HG02588 (cell line): ENCODE data around the gene CBFA2T2.
"Not testable (repeated sequence)": the region's sequence is repeated elsewhere in the genome, so short reads cannot be mapped to it uniquely, and the experiment has no call there.

Source experiments
- ATAC-seq: cut with Tn5 transposase; IDR thresholded peaks from one replicate; pipeline ENCODE4 v1.9.1; 2021; ENCODE audit warnings: mild to moderate bottlenecking, moderate library complexity; ENCODE audit not compliant: unreplicated experiment

Gene CBFA2T2

GRCh38 chr20:33470457-33470856, 19.4 kb upstream of the CBFA2T2 start:
- no peak for ATAC-seq

- no peak for ATAC-seq
Observed at GRCh38 chr20:33470866-33471265, 19.0 kb upstream of the CBFA2T2 start.

DNA sequence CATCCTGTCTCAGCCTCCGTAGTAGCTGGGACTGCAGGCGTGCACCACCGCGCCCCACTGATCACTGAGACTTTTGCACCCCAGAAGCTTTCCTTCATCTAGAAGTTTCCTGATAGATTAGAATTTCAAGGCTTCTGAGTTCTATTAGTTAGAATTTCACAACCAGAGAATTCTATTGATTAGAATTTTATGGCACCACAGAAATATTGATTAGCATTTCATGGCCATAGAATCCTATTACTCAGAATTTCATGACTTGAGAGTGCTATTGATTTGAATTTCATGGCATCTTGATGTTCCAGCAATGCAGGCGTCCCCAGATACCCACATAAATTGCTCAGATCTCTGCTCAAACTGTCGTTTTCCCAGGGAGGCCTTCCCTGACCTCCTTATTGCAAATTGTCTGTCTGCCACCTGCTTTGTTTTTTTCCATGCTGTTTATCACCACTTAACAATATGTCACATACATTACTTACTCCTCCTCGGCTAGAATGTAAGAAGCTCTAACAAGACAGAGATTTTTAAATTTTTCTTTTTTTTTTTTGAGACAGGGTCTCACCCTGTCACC, 16.9 kb upstream of the CBFA2T2 start:
- no peak for ATAC-seq

DNA sequence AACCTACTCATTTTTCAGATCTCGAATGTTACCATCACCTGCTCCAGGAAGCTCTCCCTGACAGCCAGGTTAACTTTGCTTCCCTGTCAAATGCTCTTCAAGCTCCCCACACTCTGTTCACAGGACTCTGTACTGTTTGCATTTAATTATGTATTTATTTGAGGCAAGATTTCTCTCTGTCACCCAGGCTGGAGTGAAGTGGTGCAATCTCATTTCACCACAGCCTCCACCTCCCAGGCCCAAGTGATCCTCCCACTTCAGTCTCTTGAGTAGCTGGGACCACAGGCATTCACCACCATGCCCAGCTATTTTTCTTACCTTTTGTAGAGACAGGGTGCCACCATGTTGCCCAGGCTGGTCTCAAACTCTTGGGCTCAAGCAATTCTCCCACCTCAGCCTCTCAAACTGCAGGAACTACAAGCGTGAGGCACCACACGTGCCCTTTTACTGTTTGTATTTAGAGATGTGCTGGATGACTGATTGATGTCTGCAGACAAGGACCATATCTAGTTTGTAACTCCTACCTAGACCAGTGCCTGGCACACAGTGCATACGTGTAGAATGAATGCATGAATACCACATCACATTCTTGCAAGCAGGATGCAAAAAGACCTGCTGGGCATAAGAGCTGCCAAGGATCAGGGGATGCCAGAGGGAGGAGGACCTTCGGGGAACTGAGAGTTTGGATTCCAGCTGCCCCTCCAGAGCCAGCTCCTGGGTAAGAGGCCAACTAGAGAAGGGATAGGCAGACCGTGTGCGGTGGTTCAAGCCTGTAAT, 15.6 kb upstream of the CBFA2T2 start:
- ATAC-seq: no peak

DNA sequence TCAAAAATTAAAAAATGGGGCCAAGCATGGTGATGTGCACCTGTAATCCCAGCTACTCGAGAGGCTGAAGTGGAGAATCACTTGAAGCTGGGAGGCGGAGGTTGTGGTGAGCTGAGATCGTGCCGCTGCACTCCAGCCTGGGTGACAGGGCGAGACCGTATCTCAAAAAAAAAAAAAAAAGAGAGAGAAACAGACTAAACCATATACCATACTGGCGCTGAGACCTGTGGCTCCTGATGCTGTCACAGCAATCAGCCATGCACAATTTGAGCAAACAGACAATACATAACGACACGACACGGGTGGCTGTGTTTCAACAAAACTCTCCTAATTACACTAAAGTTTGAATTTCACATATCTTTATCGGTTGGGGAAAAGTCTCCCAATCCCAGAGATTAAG, 14.9 kb upstream of the CBFA2T2 start:
- ATAC-seq: no peak

GRCh38 chr20:33475381-33476152, 14.3 kb upstream of the CBFA2T2 start:
- ATAC-seq: no peak

GRCh38 chr20:33477386-33478234, 12.3 kb upstream of the CBFA2T2 start:
- ATAC-seq: no peak

DNA sequence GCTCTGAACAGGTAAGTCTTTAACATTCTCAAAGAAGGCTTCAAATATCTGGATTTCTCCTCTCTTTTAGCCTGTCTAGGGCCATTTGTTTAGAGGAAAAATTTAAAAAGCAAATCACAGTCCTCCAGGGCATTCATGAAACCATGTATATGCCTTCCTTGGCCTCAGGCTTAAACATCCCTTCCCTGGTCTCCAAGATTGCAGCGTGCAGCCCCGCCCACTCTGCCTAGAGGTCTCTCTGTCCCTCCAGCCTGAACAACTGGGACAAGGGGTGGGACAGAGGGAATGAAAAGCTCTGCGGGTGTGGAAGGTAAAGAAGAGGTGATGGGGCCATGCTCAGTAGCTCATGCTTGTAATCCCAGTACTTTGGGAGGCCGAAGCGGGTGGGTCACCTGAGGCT, 9.8 kb upstream of the CBFA2T2 start:
- no peak for ATAC-seq

DNA sequence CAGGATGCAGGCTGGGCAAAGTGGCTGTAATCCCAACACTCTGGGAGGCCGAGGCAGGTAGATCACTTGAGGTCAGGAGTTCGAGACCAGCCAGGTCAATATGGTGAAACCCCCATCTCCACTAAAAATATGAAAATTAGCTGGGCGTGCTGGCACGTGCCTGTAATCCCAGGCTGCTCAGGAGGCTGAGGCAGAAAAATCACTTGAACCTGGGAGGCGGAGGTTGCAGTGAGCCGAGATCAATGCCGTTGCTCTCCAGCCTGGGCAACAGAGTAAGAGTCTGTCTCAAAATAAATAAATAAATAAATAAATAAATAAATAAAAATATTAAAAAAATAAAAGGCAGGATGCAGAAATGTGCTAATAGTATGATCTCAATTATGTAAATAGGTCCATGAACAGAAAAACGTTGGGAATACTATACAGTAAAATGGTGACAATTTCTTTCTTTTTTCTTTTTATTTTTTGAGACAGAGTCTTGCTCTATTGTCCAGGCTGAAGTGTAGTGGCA, 8.4 kb upstream of the CBFA2T2 start:
- no peak for ATAC-seq

DNA sequence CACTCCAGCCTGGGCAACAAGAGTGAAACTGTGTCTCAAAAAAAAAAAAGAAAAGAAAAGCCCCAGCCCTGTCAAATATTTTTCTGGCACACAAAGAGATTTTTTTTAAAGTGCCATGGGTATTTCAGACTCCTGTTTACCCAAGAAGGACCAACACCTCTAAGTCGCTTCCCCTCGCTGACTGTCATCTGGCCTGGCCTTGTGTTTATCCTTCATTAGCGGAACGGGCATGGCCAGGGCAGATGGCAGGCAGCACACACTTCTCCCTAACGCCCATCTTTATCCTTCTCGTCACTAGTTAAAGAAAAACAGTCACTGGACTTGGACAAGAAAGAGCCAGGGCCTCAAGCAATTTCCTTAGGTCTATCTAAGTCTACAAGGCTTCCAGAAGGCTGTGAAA, 7.3 kb upstream of the CBFA2T2 start:
- no peak for ATAC-seq

GRCh38 chr20:33483186-33483585, 6.7 kb upstream of the CBFA2T2 start:
- not testable (repeated sequence) for ATAC-seq

- no peak for ATAC-seq
Observed at GRCh38 chr20:33488201-33488600, 1.7 kb upstream of the CBFA2T2 start.

DNA sequence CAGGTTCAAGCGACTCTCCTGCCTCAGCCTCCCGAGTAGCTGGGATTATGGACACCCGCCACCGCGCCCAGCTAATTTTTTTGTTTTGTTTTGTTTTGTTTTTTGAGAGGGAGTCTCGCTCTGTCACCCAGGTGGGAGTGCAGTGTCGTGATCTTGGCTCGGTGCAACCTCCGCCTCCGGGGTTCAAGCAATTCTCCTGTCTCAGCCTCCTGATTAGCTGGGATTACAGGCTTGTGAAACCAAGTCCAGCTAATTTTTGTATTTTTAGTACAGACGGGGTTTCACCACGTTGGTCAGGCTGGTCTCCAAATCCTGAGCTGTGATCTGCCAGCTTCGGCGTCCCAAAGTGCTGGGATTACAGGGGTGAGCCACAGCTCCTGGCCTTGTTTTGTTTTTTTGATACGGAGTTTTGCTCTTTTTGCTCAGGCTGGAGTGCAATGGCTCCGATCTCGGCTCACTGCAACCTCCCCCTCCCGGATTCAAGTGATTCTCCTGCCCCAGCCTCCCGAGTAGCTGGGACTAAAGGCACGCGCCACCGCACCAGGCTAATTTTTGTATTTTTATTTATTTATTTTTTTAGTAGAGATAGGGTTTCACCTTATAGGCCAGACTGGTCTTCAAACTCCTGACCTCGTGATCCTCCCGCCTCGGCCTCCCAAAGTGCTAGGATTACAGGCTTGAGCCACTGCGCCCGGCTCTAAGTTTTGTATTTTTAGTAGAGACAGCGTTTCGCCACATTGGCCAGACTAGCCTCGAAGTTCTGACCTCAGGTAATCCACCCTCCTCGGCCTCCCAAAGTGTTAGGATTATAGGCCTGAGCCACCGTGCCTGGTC, 1.0 kb upstream of the CBFA2T2 start:
- not testable (repeated sequence) for ATAC-seq

DNA sequence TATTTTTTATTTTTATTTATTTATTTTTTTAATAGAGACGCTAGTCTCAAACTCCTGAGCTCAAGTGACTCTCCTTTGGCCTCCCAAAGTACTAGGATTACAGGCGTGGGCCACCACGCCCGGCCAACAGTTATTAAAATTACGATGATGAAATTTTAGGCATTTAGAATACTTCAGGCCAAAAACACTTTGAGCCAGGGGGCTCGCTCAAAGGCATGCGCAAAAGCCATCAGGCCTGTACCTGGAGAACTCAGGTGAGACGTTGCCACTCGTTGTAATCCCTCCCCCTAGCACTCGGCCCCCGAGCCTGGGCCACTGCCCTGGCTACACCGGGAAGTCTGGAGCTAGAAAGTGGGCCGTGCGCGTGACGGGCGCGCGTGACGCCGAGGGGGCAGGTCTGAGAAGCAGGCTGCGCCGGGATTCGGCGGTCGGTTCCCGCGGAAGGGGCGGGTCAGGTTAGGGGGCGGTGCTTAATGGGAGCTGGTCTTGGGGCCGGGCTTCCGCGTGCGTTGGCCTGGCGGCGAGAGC, 337 bp upstream of the CBFA2T2 start:
- ATAC-seq: peak; percentile 90

DNA sequence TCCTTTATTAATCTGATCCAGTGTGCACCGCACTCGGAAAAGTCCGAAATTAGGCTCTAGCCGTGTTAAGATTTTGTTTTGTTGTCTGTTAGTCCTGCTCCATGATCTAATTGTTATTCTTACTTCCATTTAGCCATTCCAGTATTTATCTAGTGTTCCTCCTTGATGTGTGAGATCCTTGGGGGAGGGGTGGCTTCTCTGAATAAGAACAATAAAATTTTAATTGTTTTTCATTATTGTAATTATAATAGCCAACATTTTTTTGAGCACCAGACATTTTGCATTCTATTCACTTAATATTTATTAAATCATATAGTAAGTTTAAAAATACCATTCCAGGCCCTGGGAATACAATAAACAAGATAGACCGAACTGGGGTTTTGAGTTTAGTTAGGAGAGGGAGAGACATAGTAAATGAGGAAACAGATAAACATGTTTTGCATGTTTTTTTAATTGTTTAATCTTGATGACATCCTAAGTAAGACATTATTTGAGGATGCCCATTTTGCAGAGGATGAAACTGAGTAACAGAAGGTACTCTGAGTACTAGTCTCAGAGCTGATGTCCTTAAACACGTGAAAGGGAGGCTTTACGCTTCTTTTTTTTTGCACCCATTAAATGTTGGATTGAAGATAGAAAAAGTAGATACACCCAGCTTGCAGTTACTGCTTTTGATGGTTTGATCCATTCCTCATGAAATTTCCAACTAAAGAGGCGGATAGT, 1.2 kb downstream of the CBFA2T2 start:
- ATAC-seq: no peak

- no peak for ATAC-seq
Observed at GRCh38 chr20:33493076-33493766, 3.3 kb downstream of the CBFA2T2 start.

DNA sequence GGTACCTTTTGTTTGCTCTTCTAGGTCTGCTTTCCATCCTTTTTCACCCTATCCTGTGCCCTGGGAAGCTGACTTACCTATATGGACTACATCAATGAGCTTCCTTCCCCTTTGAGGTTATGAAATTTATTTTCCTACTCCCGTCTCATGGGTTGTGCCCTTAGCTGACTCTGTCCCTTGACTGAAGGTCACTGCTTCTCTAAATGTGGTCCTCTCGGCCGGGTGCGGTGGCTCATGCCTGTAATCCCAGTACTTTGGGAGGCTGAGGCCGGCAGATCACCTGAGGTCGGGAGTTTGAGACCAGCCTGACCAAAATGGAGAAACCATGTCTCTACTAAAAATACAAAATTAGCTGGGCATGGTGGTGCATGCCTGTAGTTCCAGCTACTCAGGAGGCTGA, 6.9 kb downstream of the CBFA2T2 start:
- ATAC-seq: not testable (repeated sequence)

- no peak for ATAC-seq
Observed at GRCh38 chr20:33499355-33499754, 9.5 kb downstream of the CBFA2T2 start.
